NCI-H187 (cell line): ENCODE data around the gene ARHGAP11A.

Experiments
- DNase-seq, 2 experiments: peaks; one replicate each; lab custom pipeline; 2025; lab: John Stamatoyannopoulos, UW

Gene ARHGAP11A

DNA sequence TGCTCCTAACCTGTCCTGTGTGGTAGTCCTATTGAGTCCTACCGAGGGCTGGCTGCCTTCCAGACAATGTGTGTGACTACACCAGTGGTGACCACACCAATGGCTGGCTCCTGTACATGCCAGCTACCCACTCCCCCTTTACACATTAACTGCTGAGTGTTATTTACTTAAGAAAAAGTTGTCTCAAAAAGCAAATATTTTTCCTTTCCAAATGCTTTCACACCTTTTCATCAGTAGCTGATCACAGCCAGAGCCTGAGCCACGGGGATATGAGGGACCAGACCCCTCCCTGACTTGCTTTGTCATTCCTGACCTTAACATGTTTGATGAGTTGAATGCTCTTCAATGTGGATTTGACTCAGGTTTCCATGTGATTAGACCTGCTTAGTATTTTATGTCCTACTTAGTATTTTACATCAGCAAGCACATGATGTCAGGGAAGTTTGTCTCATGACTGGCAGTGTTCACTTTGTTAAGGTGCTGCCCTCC is 72.9 kb downstream of the ARHGAP11A start:
- DNase-seq, result no peak
